Peyer's patch (tissue), 4 donors: Measurements from ENCODE around the gene HCRTR1.

Experiments used
- CTCF ChIP-seq, 6 experiments: fragments of 450-650 bp in 4 of 6; fragments of 200-600 bp in 2 of 6; sonication (generic) in 1 of 6; IDR thresholded peaks; one replicate each; pipeline ENCODE4 v1.5.1; 2017 to 2019; ENCODE audit warnings: antibody characterized with exemption in 6 of 6, mild to moderate bottlenecking in 3 of 6, moderate library complexity in 1 of 6
- POLR2A ChIP-seq, 2 donors: fragments of 450-650 bp; IDR thresholded peaks; one replicate each; pipeline ENCODE4 v1.5.1; 2017; ENCODE audit warnings: antibody characterized with exemption in 2 of 2, mild to moderate bottlenecking in 2 of 2, moderate library complexity in 2 of 2

GRCh38 chr1:31673433-31673832 is 55.9 kb downstream of the HCRTR1 start:
- TF ChIP-seq POLR2A (IDR thresholded peaks at IDR 0.05) (no peak), CTCF (IDR thresholded peaks at IDR 0.05) (no peak)
